Measurements from ENCODE around the gene MIDN. TPM values are rescaled to one million over a fixed set of nuclear protein-coding genes. Genes with fewer than 3 reads are reported as not detected.

Gene MIDN
- 286 and 300 TPM in 2 replicates for total RNA-seq (2021)
- long read RNA-seq, partial matches to known transcripts = 15 of 16 reads
- long read RNA-seq, other reads (novel, unspliced or antisense) = 1 of 16 reads

DNA sequence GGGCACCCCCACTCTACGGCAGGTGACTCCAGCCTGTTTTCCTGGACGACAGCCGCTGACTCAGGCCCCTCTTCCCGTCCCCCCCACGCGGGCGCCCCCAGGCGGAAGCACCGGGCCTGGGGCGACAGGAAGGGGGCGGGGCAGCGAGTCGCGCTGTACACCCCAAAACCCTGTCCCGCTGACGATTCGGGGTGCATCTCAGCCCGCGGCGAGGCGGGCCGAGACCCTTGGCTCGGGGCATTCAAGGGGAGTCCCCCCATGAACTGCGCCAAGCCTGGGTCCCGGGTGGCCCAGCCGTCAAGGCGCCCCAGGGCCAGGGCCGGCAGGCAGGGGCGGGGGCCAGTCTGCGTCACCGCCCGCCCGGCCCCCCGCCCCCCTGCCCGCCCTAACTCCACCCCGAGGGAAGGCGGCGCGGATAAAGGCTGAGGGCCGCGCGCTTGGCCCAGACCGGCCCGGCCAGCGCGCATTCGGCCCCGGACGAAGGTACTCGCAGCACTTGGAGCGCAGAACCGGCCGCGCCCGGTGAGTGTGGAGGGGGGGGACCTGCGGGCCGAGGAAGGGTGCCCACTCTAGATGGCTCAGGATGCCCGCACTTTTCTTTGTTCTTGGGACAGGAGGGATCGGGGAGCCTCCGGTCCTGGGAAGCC is at the start of gene MIDN:
Gene MIDN (plus strand): TSS at position 445 of the 647 bp plus-strand sequence. CDS start 1,714 bp downstream, outside the sequence.
- peaks cover 11% of the 10 kb centered on the region; the same call in 1 of the 2 replicates for H3K79me2 ChIP-seq (ENCODE audit: insufficient read depth, low read length)
- no peak within 1 kb of the TSS for H3K56ac ChIP-seq (ENCODE audit: insufficient read length, low read depth, low read length)
- H2BK12ac ChIP-seq (ENCODE audit: insufficient read length, low read depth, low read length) = no peak within 1 kb of the TSS
- H3K9me3 ChIP-seq (ENCODE audit: control insufficient read depth, low read depth, low read length) = no peaks in the 10 kb centered on the region
- H4K8ac ChIP-seq (replicated peaks; ENCODE audit: insufficient read length, low read depth, low read length) = no peak within 1 kb of the TSS
- no peaks in the 10 kb centered on the region; the same call in 1 of the 2 replicates for H3K4me1 ChIP-seq (ENCODE audit: insufficient read depth, low read length)
- H4K91ac ChIP-seq (ENCODE audit: insufficient read length, low read depth, low read length) = no peak within 1 kb of the TSS
- peak within 1 kb of the TSS; percentile 59 for H3K9ac ChIP-seq (ENCODE audit: extremely low read depth, insufficient read length, low read length)
- no peak within 1 kb of the TSS for H2AK5ac ChIP-seq (ENCODE audit: insufficient read length, low read length)
- no peak within 1 kb of the TSS; the same call in 1 of the 2 replicates for H2BK15ac ChIP-seq (ENCODE audit: low read depth, low read length)
- Mint-ChIP-seq H3K27me3 (ENCODE audit: low read depth) (no peaks in the 10 kb centered on the region), H3K9me3 (no peaks in the 10 kb centered on the region), H3K4me3 (peak within 1 kb of the TSS; percentile 81 to 88), H3K36me3 (ENCODE audit: insufficient read depth in 1 of 3, low read depth in 3 of 3) (peaks cover 4 to 20% (median 8%) of the 10 kb centered on the region in 3 experiments; a peak in 6 of 7 replicates), H3K27ac (peak within 1 kb of the TSS; percentile 82 to 96 (median 95); a peak in 5 of 7 replicates), H3K4me1 (peaks cover 2 to 18% of the 10 kb centered on the region in 2 experiments)
- peak within 1 kb of the TSS; percentile 94 for H3K18ac ChIP-seq (ENCODE audit: insufficient read length, low read depth, low read length)
- no peaks in the 10 kb centered on the region for H4K20me1 ChIP-seq (ENCODE audit: control insufficient read depth, insufficient read depth, insufficient read length)
- H3T11ph ChIP-seq (ENCODE audit: low read length) = no peak within 1 kb of the TSS
- WGBS (ENCODE audit: extremely low coverage, insufficient read length, low lambda C conversion rate) = no CpG with 5 or more reads among the region's 60 CpGs
- peaks cover 12% of the 10 kb centered on the region for H3K23me2 ChIP-seq (ENCODE audit: insufficient read length, low read depth, low read length, poor library complexity, severe bottlenecking)
- no peaks in the 10 kb centered on the region for H3K79me1 ChIP-seq (ENCODE audit: insufficient read depth, low read depth, low read length, poor library complexity, severe bottlenecking)
- no peak within 1 kb of the TSS for H4K5ac ChIP-seq (ENCODE audit: insufficient read length, low read depth, low read length)
- H2BK120ac ChIP-seq (ENCODE audit: low read depth, low read length, poor library complexity, severe bottlenecking) = peak within 1 kb of the TSS; percentile 64
- peak; percentile 86 for DNase-seq
- no peak within 1 kb of the TSS for H2AFZ ChIP-seq (ENCODE audit: low read length)
- TF ChIP-seq, protein P1, sequence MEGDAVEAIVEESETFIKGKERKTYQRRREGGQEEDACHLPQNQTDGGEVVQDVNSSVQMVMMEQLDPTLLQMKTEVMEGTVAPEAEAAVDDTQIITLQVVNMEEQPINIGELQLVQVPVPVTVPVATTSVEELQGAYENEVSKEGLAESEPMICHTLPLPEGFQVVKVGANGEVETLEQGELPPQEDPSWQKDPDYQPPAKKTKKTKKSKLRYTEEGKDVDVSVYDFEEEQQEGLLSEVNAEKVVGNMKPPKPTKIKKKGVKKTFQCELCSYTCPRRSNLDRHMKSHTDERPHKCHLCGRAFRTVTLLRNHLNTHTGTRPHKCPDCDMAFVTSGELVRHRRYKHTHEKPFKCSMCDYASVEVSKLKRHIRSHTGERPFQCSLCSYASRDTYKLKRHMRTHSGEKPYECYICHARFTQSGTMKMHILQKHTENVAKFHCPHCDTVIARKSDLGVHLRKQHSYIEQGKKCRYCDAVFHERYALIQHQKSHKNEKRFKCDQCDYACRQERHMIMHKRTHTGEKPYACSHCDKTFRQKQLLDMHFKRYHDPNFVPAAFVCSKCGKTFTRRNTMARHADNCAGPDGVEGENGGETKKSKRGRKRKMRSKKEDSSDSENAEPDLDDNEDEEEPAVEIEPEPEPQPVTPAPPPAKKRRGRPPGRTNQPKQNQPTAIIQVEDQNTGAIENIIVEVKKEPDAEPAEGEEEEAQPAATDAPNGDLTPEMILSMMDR (conservative IDR thresholded peaks at IDR 0.05) = peak; percentile 63
- no peak within 1 kb of the TSS for H2BK5ac ChIP-seq (ENCODE audit: insufficient read length, low read length)
- no peak within 1 kb of the TSS for H2BK20ac ChIP-seq (ENCODE audit: low read depth, low read length, poor library complexity, severe bottlenecking)
- no peaks in the 10 kb centered on the region for H3K27me3 ChIP-seq (ENCODE audit: insufficient read depth, low read length)
- peak within 1 kb of the TSS; percentile 4 for H3K4me2 ChIP-seq (ENCODE audit: insufficient read depth, insufficient read length, low read length)
- no peak within 1 kb of the TSS for H3K23ac ChIP-seq (ENCODE audit: insufficient read length, low read depth, low read length)
- H3K14ac ChIP-seq (ENCODE audit: insufficient read depth, low read length) = peak within 1 kb of the TSS; percentile 90; the same call in 1 of the 2 replicates
- H3K4ac ChIP-seq (ENCODE audit: low read depth, low read length) = no peak within 1 kb of the TSS; the same call in 1 of the 2 replicates
- H3K27ac ChIP-seq (ENCODE audit: insufficient read length, low read depth, low read length) = no peak within 1 kb of the TSS

Data from H9 (cell line).